HepG2 (cell line): ENCODE data around the gene ZNF230. TPM values are rescaled to one million over a fixed set of nuclear protein-coding genes. Genes with fewer than 3 reads are reported as not detected.

ENCODE experiments used
- CEBPG ChIP-seq: IDR thresholded peaks from 2 replicates; pipeline ENCODE4 v1.6.1; 2016
- EED ChIP-seq: sonication (generic); formaldehyde crosslinking; IDR thresholded peaks from 2 replicates; pipeline ENCODE4 v1.5.0; 2020; ENCODE audit warnings: mild to moderate bottlenecking, missing genetic modification reagents
- ELF1 ChIP-seq: sonication (generic); formaldehyde crosslinking; IDR thresholded peaks from 2 replicates; pipeline ENCODE4 v1.4.0; 2020; ENCODE audit warnings: missing genetic modification reagents
- FOXP4 ChIP-seq: sonication (generic); formaldehyde crosslinking; IDR thresholded peaks from 2 replicates; pipeline ENCODE4 v1.4.0; 2020; ENCODE audit warnings: missing genetic modification reagents
- HNF4A ChIP-seq: sonication (generic); formaldehyde crosslinking; IDR thresholded peaks from 2 replicates; pipeline ENCODE4 v1.4.0; 2020; ENCODE audit warnings: missing genetic modification reagents
- IRF2 ChIP-seq: IDR thresholded peaks from 2 replicates; pipeline ENCODE4 v1.6.1; 2018; ENCODE audit warnings: missing genetic modification reagents, missing compliant biosample characterization
- IRF9 ChIP-seq: sonication (generic); formaldehyde crosslinking; IDR thresholded peaks from 2 replicates; pipeline ENCODE4 v1.8.0; 2022; ENCODE audit warnings: missing genetic modification reagents, mild to moderate bottlenecking, borderline replicate concordance
- MED1 ChIP-seq: sonication (generic); formaldehyde crosslinking; IDR thresholded peaks from 2 replicates; pipeline ENCODE4 v1.4.0; 2020; ENCODE audit warnings: missing genetic modification reagents
- MEIS2 ChIP-seq: sonication (generic); formaldehyde crosslinking; IDR thresholded peaks from 2 replicates; pipeline ENCODE4 v1.9.0; 2021; ENCODE audit warnings: mild to moderate bottlenecking, missing genetic modification reagents
- MIER3 ChIP-seq: IDR thresholded peaks from 2 replicates; pipeline ENCODE4 v1.6.1; 2016; ENCODE audit warnings: missing compliant biosample characterization, borderline replicate concordance
- PITX1 ChIP-seq: sonication (generic); formaldehyde crosslinking; IDR thresholded peaks from 2 replicates; pipeline ENCODE4 v1.5.1; 2020; ENCODE audit warnings: mild to moderate bottlenecking, missing genetic modification reagents
- POGZ ChIP-seq: sonication (generic); formaldehyde crosslinking; IDR thresholded peaks from 2 replicates; pipeline ENCODE4 v1.4.0; 2020; ENCODE audit warnings: mild to moderate bottlenecking, missing genetic modification reagents
- PRDM4 ChIP-seq: sonication (generic); formaldehyde crosslinking; IDR thresholded peaks from 2 replicates; pipeline ENCODE4 v1.9.0; 2021; ENCODE audit warnings: missing genetic modification reagents, borderline replicate concordance
- RBFOX2 ChIP-seq: fragments of 200-400 bp; formaldehyde crosslinking; IDR thresholded peaks from 2 replicates; pipeline ENCODE4 v1.6.1; 2017; ENCODE audit warnings: low read depth, mild to moderate bottlenecking, low read length
- RFXAP ChIP-seq: sonication (generic); formaldehyde crosslinking; IDR thresholded peaks from 2 replicates; pipeline ENCODE4 v1.4.0; 2020; ENCODE audit warnings: missing genetic modification reagents, borderline replicate concordance
- TEAD3 ChIP-seq: optimal IDR thresholded peaks from 2 replicates; pipeline ENCODE3; 2016; ENCODE audit warnings: borderline replicate concordance
- ZBTB7B ChIP-seq: sonication (generic); formaldehyde crosslinking; IDR thresholded peaks from 2 replicates; pipeline ENCODE4 v1.4.0; 2020; ENCODE audit warnings: missing genetic modification reagents
- ZKSCAN1 ChIP-seq: fragments of 150-350 bp; IDR thresholded peaks from 2 replicates; pipeline ENCODE4 v1.6.1; 2014; ENCODE audit warnings: low read length
- ZNF143 ChIP-seq: sonication (generic); formaldehyde crosslinking; IDR thresholded peaks from 2 replicates; pipeline ENCODE4 v1.4.0; 2020; ENCODE audit warnings: missing genetic modification reagents
- ZNF335 ChIP-seq: sonication (generic); formaldehyde crosslinking; IDR thresholded peaks from 2 replicates; pipeline ENCODE4 v1.4.0; 2020; ENCODE audit warnings: missing genetic modification reagents
- ZNF501 ChIP-seq: sonication (generic); formaldehyde crosslinking; IDR thresholded peaks from 2 replicates; pipeline ENCODE4 v1.5.1; 2020; ENCODE audit warnings: mild to moderate bottlenecking, moderate library complexity, missing genetic modification reagents
- polyA plus RNA-seq, 8 experiments: library from polyadenylated mRNA; depleted of rRNA in 3 of 8; stranded (reverse) in 7 of 8; unstranded in 1 of 8; fragments of >200 nt; fragmentation: Illumina TruSeq in 4 of 8; extraction: Trizol in 4 of 8; gene quantifications; 2 replicates each; pipeline versions ENCODE4 v1.2.1 to v1.2.3, GENCODE V29; 2011 to 2016; ENCODE audit warnings: low read depth in 4 of 8, missing spikeins in 1 of 8, mixed read lengths in 1 of 8; ENCODE audit not compliant: insufficient read depth in 1 of 8
- total RNA-seq, 5 experiments: library from RNA; depleted of rRNA; stranded (reverse); fragments of >200 nt; fragmentation: Illumina TruSeq; extraction: Trizol; gene quantifications; 2 replicates each; pipeline ENCODE4 v1.2.3, GENCODE V29; 2016; ENCODE audit warnings: low read depth in 1 of 5
- TF ChIP-seq, protein P1 (sequence below): IDR thresholded peaks from 2 replicates; pipeline ENCODE4 v1.6.1; 2012; ENCODE audit warnings: inconsistent platforms

Gene ZNF230
- total and polyA plus RNA-seq, 2 of the 13 experiments (the other 11 are each of a cell fraction or from before 2014, with no cell fraction given) = 2.4 to 5.5 TPM

DNA sequence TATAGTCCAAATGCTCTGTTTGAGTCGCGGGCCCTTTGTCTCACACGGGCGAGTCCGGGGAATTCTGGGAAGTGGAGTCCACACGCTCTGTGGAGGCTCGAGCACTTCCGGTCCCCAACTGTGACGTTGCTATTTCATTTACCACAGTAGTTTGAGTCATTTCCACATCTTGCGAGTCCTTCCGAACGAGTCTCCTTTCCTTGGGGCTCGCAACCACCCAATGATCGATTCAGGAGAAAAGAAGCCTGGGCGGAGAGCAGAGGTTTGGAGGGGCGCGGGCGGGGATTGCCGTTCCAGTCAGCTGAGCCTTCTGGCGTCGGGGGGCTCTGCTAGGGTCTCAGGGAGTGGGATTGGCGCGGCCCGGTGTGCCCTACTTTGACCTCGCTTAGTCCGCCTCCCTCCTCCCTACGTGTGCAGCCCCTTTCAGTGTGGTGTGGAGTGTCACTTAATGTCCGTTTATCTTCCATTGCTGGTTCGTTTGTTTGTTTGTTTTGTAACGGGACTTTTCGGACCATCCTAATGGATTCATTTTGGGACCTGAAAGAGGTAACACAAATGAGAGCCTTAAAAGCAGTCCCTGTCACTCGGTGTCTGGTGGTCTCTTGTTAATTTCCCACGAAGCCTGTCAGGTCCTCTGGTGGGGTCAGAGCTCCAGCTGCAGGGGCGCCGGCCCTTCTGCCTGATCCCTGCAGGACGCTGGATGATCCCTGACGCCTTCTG, 22.6 kb downstream of the ZNF230 start, which contains the start of gene ZNF222 (continued):
- no peak for TF ChIP-seq PRDM4 (CRISPR knock-in tag)
- TF ChIP-seq MEIS2 = 0 out of 2 replicates have a peak, but pooled peaks have one; percentile 28
- peak; percentile 37; the same call in 1 of the 2 replicates for TF ChIP-seq ZBTB7B (CRISPR knock-in tag)
- TF ChIP-seq EED (CRISPR knock-in tag) = no peak
- TF ChIP-seq HNF4A (CRISPR knock-in tag) = peak; percentile 27; the same call in 1 of the 2 replicates
- no peak for TF ChIP-seq FOXP4 (CRISPR knock-in tag)
- no peak for TF ChIP-seq PITX1 (CRISPR knock-in tag)
- 0 out of 2 replicates have a peak, but pooled peaks have one; percentile 39 for TF ChIP-seq RFXAP (CRISPR knock-in tag)
- TF ChIP-seq POGZ = peak; percentile 47; the same call in 1 of the 2 replicates
- TF ChIP-seq CEBPG (CRISPR knock-in tag) = 0 out of 2 replicates have a peak, but pooled peaks have one; percentile 16
- TF ChIP-seq MED1 (CRISPR knock-in tag) = 0 out of 2 replicates have a peak, but pooled peaks have one; percentile 31
- TF ChIP-seq IRF9 = 0 out of 2 replicates have a peak, but pooled peaks have one; percentile 38
- TF ChIP-seq ELF1 (CRISPR knock-in tag) = peak; percentile 84
- TF ChIP-seq MIER3 (CRISPR knock-in tag) = peak; percentile 79
- peak; percentile 95 for TF ChIP-seq ZNF143 (CRISPR knock-in tag)
- TF ChIP-seq, protein P1, sequence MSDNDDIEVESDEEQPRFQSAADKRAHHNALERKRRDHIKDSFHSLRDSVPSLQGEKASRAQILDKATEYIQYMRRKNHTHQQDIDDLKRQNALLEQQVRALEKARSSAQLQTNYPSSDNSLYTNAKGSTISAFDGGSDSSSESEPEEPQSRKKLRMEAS = peak; percentile 52; the same call in 1 of the 2 replicates
- TF ChIP-seq IRF2 (CRISPR knock-in tag) = peak; percentile 95
- peak; percentile 50 for TF ChIP-seq TEAD3
- TF ChIP-seq ZKSCAN1 = 0 out of 2 replicates have a peak, but pooled peaks have one; percentile 9
- 0 out of 2 replicates have a peak, but pooled peaks have one; percentile 39 for TF ChIP-seq ZNF501 (CRISPR knock-in tag)
- peak; percentile 46; the same call in 1 of the 2 replicates for TF ChIP-seq RBFOX2
- peak; percentile 81; the same call in 1 of the 2 replicates for TF ChIP-seq ZNF335 (CRISPR knock-in tag)
